ENCODE data around the gene RHPN2. TPM values are rescaled to one million over a fixed set of nuclear protein-coding genes. Genes with fewer than 3 reads are reported as not detected.

Gene RHPN2
- polyA plus RNA-seq, 2 of the 4 experiments (the other 2 are of a cell fraction) = 60.5 to 140 TPM

DNA sequence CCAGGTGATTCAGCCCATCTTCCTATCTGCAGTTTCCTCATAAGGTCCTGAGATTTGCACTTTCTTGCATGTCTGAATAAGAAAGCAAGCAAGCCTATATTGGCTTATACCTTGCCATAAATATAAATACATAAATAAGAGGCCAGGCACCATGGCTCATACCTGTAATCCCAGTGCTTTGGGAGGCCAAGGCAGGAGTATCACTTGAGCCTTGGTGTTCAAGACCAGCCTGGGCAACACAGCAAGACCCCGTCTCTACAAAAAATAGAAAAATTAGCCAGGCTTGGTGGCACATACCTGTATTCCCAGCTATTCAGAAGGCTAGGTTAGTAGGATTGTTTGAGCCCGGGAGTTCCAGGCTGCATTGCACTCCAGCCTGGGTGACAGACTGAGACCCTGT, 10.8 kb upstream of the RHPN2 start:
- WGBS (ENCODE audit: missing lambda C conversion rate) = 85% methylated on average over 2 of the region's 2 CpGs
- POLR2A ChIA-PET = interaction anchor here (1.0 kb wide), 1 partner anchor 10 kb away, joined by 3 read pairs; no protein-coding TSS in a partner anchor
- no peak for FAIRE-seq

DNA sequence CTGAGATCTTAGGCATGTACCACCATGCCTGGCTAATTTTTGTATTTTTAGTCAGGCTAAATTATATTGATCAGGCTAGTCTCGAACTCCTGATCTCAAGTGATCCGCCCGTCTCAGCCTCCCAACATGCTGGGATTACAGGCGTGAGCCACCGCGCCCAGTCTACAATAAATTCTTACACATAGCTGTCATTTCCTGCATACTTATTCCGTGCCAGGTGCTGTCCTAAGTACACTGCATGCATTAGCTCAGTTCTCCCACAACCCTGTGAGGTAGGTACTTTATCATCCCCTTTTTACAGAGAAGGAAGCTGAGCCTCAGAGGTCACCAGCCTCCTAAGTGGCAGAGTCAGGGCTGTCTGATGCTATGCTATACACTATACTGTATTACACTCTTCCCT, 7.2 kb upstream of the RHPN2 start:
- POLR2A ChIA-PET = no interaction called here
- Histone ChIP-seq H3K4me1 (peaks cover 48% of the 10 kb centered on the region), H3K4me3 (no peak overlapping the region), H3K4me2 (peak overlapping the region; percentile 1; the same call in 2 of the 3 replicates), H3K27ac (peak overlapping the region; percentile 71 to 79), H3K9me3 (no peaks in the 10 kb centered on the region)
- TF ChIP-seq NPAS2 (CRISPR knock-in tag; IDR thresholded peaks at IDR 0.05; ENCODE audit: borderline replicate concordance) = 0 out of 2 replicates have a peak, but pooled peaks have one; percentile 37
- TF ChIP-seq HES2 (IDR thresholded peaks at IDR 0.05) = 0 out of 2 replicates have a peak, but pooled peaks have one; percentile 22
- peak; percentile 33; the same call in 1 of the 2 replicates for TF ChIP-seq MAX (IDR thresholded peaks at IDR 0.05)
- no peak for TF ChIP-seq ESRRA (IDR thresholded peaks at IDR 0.05; ENCODE audit: borderline replicate concordance, low read length)
- TF ChIP-seq RNF2 (IDR thresholded peaks at IDR 0.05; ENCODE audit: borderline replicate concordance, low read depth) = no peak
- no peak for TF ChIP-seq USF2 (IDR thresholded peaks at IDR 0.05)
- DNase-seq (ENCODE audit: low read depth in 1 of 2, low spot score in 1 of 2) (peak in 1 of 2 experiments; percentile 87), ATAC-seq (peak in 1 of 2 experiments; percentile 55; a peak in 4 of 6 replicates), FAIRE-seq (peak; percentile 49)
- CTCF ChIA-PET = interaction anchor here (0.9 to 1.4 kb wide), 4 partner anchors 37 to 96 kb away, joined by 3 to 7 read pairs (median 4); no protein-coding TSS in a partner anchor
- 58% methylated on average over 7 of the region's 7 CpGs for WGBS (ENCODE audit: missing lambda C conversion rate)

More for the DNA sequence above, 10.8 kb upstream of the RHPN2 start:
- DNase-seq (ENCODE audit: low read depth in 1 of 2, low spot score in 1 of 2) (no peak), ATAC-seq (no peak)
- Histone ChIP-seq H3K27ac (peak overlapping the region; percentile 11 to 92; a peak in 4 of 6 replicates), H3K4me1 (peaks cover 42% of the 10 kb centered on the region), H3K4me2 (no peak overlapping the region), H3K4me3 (no peak overlapping the region), H3K9me3 (no peaks in the 10 kb centered on the region)
- CTCF ChIA-PET = interaction anchor here (2.0 to 8.2 kb wide), 4 partner anchors 10 to 100 kb away, joined by 4 to 55 read pairs (median 32); partner anchors contain the start of gene RHPN2
- TF ChIP-seq USF2 (IDR thresholded peaks at IDR 0.05) (no peak), BHLHE40 (IDR thresholded peaks at IDR 0.05; ENCODE audit: low read depth, low read length) (no peak), RCOR1 (IDR thresholded peaks at IDR 0.05; ENCODE audit: low read depth, low read length) (no peak), HDAC2 (IDR thresholded peaks at IDR 0.05) (no peak), MAZ (IDR thresholded peaks at IDR 0.05; ENCODE audit: borderline replicate concordance, low read depth, low read length) (no peak), CHD2 (IDR thresholded peaks at IDR 0.05; ENCODE audit: low read length, partially characterized antibody) (no peak), RFX5 (IDR thresholded peaks at IDR 0.05) (no peak), KDM1A (IDR thresholded peaks at IDR 0.05; ENCODE audit: low read depth) (no peak), ZC3H11A (IDR thresholded peaks at IDR 0.05) (no peak), EP300 (IDR thresholded peaks at IDR 0.05) (no peak), ATOH8 (CRISPR knock-in tag; IDR thresholded peaks at IDR 0.05; ENCODE audit: low read depth) (no peak), CTCF (IDR thresholded peaks at IDR 0.05) (no peak), HOXA7 (CRISPR knock-in tag; IDR thresholded peaks at IDR 0.05) (no peak), ESRRA (IDR thresholded peaks at IDR 0.05; ENCODE audit: borderline replicate concordance, low read length) (no peak), FOSB (CRISPR knock-in tag; IDR thresholded peaks at IDR 0.05) (no peak)
- TF ChIP-seq, protein P1, sequence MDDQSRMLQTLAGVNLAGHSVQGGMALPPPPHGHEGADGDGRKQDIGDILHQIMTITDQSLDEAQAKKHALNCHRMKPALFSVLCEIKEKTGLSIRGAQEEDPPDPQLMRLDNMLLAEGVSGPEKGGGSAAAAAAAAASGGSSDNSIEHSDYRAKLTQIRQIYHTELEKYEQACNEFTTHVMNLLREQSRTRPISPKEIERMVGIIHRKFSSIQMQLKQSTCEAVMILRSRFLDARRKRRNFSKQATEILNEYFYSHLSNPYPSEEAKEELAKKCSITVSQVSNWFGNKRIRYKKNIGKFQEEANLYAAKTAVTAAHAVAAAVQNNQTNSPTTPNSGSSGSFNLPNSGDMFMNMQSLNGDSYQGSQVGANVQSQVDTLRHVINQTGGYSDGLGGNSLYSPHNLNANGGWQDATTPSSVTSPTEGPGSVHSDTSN (IDR thresholded peaks at IDR 0.05) = no peak
